GM18526 (cell line): Measurements from ENCODE around the gene ELANE.

Source experiments
- POLR2A ChIP-seq: IDR thresholded peaks from 3 replicates; pipeline ENCODE4 v1.6.1; 2011; ENCODE audit not compliant: insufficient read length; ENCODE audit errors: extremely low read depth

ELANE gene

DNA sequence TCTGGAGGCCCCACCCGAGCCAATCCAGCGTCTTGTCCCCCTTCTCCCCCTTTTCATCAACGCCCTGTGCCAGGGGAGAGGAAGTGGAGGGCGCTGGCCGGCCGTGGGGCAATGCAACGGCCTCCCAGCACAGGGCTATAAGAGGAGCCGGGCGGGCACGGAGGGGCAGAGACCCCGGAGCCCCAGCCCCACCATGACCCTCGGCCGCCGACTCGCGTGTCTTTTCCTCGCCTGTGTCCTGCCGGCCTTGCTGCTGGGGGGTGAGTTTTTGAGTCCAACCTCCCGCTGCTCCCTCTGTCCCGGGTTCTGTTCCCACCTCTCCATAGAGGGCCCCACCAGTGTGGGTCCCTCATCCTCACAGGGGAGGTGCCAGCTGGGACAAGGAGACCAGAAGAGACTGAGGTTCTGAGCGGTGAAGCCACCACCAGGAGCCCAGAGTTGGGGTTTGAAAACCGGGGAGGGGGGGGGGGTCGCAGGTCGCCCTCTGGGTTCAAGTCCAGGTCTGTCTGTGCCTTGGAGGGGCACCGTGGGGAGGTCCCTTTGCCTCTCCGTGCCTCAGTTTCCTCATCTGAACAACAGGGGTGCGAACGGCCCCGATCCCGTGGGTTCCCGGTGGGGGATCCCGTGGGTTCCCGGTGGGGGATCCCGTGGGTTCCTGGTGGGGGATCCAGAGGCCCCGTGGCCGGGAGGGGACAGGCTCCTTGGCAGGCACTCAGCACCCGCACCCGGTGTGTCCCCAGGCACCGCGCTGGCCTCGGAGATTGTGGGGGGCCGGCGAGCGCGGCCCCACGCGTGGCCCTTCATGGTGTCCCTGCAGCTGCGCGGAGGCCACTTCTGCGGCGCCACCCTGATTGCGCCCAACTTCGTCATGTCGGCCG, at the start of gene ELANE:
Gene ELANE (plus strand): TSS at position 168 of the 878 bp plus-strand sequence. CDS start 26 bp downstream, at position 194.
- TF ChIP-seq POLR2A = no peak

GRCh38 chr19:802498-803098, 49.5 kb upstream of the ELANE start:
- TF ChIP-seq POLR2A = no peak

DNA sequence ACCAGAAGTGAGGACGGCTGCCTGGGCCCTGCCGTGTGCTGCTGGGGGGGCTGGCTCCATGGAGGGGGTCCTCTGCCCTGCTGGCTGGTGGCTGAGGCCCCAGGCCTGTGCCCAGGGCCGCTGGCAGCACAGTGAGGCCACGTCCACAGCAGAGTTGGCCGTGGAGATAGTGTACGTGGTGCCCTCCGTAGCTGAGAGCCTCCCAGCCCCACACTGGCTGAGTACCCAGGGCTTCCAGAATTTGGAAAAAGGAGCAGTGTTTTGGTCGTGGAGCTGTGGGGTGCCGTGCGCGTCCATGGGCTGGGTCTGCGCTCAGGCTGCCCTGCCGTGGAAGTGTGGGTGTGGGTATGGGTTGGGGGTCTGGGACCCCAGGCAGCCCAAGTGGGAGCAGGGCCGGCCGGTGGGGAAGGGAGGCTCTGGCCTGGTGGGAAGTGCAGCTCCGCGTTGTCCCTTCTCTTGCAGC, 49.0 kb upstream of the ELANE start:
- no peak for TF ChIP-seq POLR2A

DNA sequence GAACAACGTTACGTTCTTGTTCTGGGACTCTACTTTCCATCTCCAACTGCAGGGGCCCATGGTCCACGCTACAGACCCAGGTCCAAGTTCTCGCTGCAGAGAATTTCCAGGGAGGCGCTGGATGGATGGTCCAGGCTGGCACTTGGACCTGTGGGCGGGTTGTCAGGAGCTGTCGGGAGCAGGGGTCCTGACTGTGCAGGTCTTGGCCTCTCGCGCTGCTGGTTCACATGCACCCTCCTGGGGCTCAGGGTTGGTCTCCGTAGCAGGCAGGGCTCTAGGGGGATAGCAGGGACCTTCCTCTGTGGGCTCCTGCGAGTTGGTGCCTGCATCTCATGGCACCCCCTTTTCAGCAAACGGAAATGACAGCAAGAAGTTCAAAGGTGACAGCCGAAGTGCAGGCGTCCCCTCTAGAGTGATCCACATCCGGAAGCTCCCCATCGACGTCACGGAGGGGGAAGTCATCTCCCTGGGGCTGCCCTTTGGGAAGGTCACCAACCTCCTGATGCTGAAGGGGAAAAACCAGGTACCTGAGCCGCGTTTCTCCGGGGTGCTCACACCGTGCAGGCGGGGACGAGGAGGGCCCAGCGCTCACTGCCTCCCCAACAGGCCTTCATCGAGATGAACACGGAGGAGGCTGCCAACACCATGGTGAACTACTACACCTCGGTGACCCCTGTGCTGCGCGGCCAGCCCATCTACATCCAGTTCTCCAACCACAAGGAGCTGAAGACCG, 48.3 kb upstream of the ELANE start:
- TF ChIP-seq POLR2A = no peak

- no peak for TF ChIP-seq POLR2A
Measured at GRCh38 chr19:804419-805165, 47.5 kb upstream of the ELANE start.

DNA sequence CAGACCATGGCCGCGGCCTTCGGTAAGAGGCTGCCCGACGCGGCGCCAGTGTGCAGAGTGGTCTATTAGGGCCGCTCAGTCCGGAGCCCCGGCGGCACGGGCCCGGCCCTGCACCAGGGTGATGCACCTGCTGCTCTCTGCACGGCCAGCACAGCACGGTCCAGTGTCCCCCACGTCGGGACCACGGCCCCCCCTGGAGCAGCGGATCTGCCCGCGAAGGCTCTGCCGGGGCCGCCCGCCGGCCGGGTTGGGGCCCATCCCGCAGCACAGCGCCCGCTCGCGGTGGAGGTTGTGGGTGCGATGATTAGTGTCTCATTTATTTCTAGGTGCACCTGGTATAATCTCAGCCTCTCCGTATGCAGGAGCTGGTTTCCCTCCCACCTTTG, 46.9 kb upstream of the ELANE start:
- no peak for TF ChIP-seq POLR2A

DNA sequence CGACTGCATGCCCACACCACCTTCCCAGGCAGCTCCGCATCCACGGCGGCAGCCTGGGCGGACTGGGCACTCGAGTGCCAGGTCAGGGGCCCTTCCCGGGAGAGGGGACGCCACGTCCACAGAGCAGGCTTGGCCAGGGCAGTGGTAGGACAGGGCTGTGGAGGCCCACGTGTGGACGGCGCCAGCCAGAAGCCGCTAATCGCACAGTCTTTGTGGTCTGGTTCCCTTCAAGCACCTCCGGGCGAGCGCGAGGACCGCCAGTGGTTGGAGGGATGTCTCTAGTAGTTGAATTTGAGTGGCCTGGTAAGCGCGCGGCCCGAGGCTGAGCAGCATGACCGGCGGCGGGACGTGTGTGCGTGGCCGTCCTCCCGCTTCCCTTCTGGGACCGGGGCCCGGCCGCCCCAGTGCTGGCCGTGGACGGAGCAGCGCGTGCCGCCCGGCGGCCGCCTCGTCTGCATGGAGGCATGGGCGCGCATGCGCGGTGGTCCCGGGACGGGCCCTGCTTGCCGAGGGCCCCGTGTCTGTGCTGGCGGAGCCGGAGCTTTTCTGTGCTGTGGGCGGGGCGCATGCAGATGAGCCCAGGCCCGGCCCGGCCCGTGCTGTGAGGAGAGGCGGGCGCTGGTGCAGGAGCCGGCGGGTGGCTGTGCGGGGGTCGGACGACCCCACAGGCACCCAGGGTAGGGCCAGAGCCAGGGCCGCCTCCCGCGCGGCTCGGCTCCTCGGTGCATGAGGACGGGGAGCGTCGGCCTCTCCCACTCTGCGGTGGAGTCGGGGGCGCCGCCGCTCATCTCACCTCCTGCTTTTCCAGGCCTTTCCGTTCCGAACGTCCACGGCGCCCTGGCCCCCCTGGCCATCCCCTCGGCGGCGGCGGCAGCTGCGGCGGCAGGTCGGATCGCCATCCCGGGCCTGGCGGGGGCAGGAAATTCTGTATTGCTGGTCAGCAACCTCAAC, 46.2 kb upstream of the ELANE start:
- no peak for TF ChIP-seq POLR2A

DNA sequence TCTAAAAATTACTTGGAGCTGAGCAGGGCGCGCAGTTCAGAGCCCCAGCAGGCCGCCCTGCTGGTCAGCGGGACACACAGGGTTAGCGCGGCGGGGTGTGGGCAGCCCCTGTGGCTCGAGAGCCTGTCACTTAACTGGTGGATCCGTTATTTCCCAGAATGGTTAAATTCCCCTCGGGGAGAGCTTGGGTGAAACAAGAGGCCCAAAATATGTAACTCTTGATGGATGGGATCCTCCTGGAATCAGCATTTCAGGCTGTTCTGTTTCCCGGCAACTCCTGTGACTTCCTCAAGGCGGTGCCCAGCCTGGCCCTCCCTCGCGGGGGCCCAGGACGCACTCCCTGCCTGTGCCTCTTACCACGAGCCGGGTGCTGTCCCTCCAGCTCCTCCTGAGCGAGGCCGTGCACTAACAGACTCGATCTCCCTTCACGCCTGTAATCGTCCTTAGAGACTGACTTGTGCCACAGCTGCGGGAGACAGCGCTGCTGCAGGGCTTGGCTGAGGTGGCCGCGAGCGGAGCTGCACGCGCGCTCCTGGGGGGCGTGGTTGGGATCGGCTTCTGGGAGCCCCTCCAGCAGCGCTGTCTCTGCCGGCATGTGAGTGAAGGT, 45.2 kb upstream of the ELANE start:
- no peak for TF ChIP-seq POLR2A

DNA sequence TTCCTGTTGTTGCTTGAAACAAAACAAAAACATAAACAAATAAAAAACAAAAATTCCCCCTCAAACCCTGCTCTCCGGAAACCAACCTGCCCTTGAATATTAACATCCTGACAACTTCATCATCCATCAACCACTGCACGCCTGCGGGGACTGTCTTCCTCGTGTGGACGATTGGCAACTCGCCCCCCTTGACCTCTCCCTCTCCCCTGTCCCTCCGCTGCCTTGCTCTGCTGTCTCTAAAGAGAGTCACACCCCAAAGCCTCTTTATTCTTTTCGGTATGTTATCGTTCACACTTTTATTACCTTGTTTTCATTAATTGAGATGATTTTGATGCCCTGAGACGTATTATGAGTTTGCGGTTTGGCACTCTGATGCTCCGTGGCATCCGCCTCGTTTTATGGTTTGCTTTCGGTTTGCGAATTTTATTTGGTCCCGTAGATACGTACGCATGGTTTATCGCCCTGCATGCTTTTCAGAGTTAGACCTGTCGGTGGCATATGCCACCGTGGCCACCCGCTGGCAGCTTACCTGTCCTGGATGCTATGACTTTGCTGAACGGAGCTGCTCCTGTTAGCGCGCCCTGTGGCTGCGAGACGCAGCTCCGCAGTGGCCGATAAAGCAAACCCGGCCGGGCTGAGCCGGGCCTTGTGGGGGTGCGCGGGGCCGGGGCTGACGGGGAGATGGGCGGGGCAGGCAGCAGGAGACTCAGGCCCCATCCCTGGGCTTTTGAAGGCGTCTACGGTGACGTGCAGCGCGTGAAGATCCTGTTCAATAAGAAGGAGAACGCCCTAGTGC, 44.3 kb upstream of the ELANE start:
- TF ChIP-seq POLR2A = no peak

DNA sequence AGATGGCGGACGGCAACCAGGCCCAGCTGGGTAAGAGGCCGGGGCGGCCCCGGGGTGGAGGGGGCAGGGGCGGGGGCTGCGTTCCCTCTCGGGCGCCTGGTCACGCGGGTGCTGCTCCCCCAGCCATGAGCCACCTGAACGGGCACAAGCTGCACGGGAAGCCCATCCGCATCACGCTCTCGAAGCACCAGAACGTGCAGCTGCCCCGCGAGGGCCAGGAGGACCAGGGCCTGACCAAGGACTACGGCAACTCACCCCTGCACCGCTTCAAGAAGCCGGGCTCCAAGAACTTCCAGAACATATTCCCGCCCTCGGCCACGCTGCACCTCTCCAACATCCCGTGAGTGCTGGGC, 43.7 kb upstream of the ELANE start:
- no peak for TF ChIP-seq POLR2A

- TF ChIP-seq POLR2A = no peak
Measured at GRCh38 chr19:810077-810855, 41.8 kb upstream of the ELANE start.

DNA sequence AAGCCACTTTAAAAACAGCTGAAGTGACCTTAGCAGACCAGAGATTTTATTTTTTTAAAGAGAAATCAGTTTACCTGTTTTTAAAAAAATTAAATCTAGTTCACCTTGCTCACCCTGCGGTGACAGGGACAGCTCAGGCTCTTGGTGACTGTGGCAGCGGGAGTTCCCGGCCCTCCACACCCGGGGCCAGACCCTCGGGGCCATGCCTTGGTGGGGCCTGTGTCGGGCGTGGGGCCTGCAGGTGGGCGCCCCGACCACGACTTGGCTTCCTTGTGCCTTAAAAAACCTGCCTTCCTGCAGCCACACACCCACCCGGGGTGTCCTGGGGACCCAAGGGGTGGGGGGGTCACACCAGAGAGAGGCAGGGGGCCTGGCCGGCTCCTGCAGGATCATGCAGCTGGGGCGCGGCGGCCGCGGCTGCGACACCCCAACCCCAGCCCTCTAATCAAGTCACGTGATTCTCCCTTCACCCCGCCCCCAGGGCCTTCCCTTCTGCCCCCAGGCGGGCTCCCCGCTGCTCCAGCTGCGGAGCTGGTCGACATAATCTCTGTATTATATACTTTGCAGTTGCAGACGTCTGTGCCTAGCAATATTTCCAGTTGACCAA, 41.1 kb upstream of the ELANE start:
- no peak for TF ChIP-seq POLR2A
